EL (cell line): ENCODE data around the gene PER2.

Experiments
- DNase-seq: peaks from one replicate; pipeline ENCODE4 v3.0.0-alpha.2; 2016

Gene PER2

GRCh38 chr2:238242731-238243495 is 45.5 kb downstream of the PER2 start:
- no peak for DNase-seq

DNA sequence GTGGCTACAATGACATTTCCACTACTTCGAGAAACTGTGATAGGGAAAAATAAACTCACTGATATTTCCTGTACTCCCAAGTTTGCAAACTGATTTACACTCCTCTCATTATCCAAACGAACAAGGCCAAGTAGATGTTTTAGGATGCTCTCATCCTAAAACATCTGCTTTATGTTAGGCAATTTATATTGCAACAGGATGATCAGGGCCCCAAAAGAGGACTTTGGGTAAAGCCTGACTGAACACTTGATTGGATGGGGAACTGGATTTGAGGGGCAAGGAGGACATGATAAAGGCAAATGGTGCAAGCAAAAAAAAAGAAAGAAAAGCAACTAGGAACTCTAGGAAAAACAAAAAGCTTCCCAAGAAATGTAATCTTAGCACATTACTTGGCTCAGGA is 46.4 kb downstream of the PER2 start:
- no peak for DNase-seq

DNA sequence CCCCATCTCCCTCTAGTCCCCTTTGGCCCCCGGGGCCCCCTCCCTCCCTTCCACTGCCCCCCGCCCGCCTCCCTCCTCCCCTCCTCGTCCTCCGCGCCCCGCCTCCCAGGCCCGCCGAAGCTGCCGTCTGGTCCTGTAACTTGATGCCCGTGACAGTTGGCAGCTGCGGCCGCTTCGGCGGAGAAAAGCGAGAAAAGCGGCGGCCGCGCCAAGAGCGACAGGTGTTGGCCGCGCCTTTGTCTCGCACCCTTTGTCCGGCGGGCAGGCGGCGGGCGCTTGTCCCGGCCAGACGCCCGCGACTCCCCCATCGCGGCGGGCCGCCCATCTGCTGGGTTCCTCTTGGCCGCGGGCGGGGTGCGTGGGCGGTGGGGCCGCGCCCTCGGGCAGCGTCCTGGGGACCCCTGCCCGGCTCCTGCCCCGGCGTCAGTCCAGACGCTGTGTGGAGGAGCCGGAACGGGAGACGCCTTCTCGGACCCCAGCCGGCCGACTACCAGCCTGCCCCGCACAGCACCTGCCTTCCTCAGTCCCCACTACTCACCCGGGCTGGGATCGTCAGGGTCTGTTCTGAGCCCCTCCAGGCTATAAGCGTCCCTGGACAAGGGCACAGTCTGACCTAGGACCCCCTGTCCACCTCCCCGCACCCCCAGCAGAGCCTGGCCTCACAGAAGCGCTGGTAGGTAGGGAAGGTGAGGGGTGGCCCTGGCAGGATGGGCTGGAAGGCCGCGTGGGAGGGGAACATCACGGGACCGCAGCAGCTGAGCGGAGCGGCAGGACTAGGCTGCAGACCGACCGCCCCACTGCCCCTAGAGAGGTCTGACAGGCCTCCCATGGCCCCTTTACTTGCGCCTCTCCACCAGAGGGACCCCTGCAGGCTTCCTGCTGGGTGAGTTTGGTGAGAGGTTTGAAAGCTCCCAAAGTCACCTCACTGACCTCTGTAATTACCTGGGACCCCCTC is 47.4 kb downstream of the PER2 start:
- peak; percentile 30 for DNase-seq

DNA sequence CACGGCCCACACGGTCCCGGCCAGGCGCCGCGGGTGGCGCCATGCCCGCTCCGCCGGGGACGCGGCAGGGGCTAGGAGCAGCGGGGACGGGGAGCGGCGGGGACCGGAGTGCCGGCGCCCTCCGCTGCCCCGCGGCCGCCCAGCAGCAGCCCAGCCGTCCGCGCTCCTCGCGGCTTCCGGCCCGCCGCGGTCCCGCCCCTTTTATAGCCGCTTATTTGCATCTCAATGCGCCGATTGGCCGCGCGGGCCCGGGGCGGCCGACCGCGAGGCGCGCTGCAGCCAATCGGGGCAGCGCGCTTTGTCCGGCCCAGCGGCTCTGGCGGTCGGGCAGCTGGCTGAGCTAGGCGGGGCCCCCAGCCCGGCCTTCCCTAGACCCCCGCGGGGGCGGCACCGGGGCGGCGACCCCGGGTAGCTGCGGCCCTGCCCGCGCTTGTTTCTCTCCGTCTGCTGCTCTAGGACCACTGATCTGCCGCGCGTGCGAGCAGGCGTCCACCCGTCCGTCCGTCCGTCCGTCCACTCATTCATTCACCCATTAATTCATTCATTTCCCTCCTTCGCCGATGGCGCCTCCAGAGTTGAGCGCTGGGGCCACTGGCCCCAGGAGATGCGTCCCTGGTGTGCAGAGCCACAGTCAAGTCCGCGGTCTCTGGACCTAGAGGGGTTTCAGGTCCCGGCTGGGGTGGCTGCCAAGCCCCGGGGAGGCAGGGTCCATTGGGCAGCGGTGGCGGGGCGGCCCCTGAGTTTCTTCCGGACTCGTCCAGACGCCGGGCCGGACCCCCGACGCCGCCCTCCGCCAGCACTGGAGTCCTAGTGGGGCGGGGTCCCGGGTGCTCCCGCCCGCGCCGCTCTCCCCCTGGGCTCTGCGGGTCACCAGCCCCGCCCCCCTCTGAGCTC is 48.3 kb downstream of the PER2 start, which contains the start of gene HES6:
TSS of gene HES6 (minus strand) at position 176 of the 894 bp plus-strand sequence. CDS start at position 43, 133 bp downstream.
- DNase-seq: peak; percentile 88

- no peak for DNase-seq
These were observed 48.9 kb downstream of the PER2 start for GRCh38 chr2:238239543-238239862.

GRCh38 chr2:238238766-238239542 is 49.5 kb downstream of the PER2 start:
- no peak for DNase-seq

DNA sequence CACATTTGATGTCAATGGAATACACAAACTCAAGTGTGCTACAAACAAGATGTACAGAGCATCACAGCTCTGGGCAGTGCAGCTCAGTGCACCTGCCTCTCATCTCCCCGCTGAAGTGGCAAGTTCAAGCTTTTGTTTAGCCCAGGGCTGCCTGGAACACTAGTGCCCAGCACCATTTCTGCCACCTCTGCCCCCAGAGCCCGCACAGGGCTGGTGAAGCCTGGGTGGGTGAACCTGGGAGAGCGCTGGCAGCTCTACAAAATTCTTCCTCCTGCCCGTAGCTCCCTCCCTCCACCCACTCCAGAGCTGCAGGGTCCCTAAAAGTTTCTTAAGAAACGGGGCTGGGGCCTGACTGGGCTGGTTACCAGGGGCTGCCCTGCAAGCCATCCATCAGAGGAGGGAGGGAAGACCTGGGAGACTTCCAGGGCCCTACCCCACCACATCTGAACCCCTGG is 50.1 kb downstream of the PER2 start:
- DNase-seq: no peak

- DNase-seq: no peak
These were observed 50.8 kb downstream of the PER2 start for GRCh38 chr2:238237431-238238135.

DNA sequence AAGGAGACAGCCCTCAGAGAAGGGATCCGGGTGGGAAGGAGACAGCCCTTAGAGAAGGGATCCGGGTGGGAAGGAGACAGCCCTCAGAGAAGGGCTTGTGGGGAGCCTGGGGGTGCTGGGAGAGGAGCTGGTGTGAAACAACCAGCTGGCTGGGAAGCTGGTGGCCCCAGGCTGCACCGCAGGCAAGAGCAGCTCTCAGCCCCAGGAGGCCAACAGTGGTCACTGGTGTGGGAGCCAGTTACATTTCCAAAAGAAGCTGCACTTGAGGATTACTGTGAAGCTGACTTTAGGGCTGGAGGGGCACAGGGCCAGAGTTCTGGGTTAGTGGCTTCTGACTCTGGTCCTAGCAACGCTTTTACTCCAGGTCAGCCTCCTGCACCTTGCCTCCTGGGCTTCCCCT is 51.8 kb downstream of the PER2 start:
- no peak for DNase-seq

DNA sequence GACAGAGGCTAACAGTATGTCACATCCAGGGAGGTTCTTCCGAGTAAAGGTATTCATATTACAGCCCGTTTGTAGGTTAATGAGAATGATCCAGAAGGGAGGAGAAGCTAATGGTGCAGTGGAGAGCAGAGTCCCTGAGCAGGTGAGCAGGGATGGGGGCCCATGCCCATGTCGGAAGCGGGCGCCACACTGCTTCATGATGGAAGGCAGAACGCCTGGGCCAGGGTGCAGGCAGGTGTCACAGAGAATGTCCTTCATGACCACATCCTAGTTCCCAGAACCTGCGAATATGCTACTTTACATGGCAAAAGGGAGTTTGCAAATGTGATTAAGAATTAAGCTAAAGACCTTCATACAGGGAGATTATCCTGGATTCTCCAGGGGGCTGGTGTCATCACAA is 52.6 kb downstream of the PER2 start:
- no peak for DNase-seq

DNA sequence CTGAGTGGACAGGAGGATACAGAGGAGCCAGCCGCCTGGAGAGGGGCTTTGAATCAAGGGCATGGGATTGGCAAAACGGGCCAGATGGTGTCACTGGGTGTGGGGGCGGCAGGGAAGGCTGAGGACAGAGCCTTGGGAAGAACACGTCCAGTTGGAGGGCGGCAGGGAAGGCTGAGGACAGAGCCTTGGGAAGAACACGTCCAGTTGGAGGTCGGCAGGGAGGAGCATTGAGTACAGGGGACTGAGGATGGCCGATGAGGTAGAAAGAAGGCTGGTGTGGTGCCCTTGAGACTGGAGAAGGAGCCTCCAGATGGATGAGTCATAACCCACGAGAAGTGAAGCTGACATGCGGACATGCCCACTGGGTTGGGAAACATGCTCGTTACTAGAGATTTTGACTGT is 53.1 kb downstream of the PER2 start:
- DNase-seq: peak; percentile 29

DNA sequence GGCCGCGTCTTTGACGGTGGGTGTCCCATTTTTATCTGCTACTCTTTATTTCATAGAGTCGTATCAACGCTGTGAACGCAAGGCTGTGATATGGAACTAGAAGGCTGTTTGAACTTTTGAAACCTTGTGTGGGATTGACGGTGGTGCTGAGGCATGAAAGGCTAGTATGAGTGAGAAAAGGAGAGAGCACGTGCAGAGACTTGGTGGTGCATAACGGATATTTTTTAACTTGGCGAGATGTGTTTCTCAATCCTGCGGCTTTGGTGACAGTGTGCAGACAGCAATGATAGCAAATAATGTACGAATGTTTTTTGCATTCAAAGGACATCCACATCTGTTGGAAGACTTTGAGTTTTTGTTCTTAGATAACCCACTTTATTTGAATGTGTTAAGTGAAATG is 54.8 kb downstream of the PER2 start:
- no peak for DNase-seq

- DNase-seq: no peak
These were observed 56.6 kb downstream of the PER2 start for GRCh38 chr2:238231809-238232208.

GRCh38 chr2:238231251-238231793 is 57.1 kb downstream of the PER2 start:
- DNase-seq: peak; percentile 45

DNA sequence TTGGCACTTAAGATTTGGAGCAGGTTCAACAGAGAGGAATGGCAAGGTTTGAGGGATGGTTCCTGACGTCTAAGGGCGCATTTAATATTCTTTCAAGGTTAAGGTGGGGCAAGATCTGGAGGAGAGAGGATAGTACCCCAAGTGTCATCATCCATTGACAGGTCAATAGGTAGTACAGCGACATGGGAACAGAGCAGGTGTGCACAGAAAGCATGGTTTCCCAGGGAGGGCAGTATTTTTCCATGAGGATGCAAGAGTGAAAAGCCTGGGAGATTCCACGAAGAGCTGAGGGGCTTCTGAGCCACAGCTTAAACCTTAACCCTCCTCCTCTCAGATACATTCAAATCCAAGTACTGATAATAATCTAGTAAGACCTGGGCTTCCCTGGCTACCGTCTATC is 57.7 kb downstream of the PER2 start:
- no peak for DNase-seq

DNA sequence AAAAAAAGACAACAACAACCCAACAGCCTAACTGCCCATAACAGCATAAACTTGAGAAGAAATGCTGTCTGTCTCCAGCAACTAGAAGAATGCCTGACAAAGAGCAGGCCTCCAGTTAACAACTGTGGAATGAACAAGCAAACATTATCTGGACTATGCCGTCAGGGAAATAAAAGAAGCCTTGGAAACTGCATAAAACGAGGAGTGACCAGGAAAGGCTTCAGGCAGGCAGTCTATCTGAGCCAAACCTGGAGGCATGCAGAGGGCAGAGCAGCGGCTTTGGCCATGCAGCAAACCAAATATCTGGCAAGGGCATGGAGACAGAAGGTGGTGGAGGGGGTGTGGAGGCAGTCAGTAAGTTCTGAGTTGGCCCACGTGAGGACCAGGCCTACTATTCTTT is 59.7 kb downstream of the PER2 start:
- DNase-seq: no peak

DNA sequence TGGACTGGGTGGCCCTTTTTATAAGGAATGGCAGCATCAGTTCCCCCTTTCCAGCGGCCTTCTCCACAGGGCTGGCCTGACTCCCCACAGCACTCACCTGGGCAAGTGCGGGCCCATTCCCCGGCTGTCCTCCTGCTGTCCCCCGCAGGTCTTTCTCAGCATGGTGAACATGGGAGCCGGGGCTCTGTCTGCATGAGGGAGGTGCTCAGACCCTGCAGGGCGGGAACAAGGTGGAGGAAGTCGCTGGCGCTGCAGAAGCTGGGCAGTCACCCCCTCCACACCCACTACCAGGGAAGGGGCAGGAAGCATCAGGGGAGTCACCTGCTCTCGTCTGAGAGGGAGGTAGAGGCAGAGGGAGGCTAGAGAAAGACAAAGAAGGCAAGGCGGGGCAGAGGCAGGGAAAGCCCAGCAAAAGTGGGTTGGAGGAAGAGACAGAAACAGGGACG is 60.8 kb downstream of the PER2 start:
- no peak for DNase-seq

- DNase-seq: no peak
These were observed 61.5 kb downstream of the PER2 start for GRCh38 chr2:238226698-238227586.

DNA sequence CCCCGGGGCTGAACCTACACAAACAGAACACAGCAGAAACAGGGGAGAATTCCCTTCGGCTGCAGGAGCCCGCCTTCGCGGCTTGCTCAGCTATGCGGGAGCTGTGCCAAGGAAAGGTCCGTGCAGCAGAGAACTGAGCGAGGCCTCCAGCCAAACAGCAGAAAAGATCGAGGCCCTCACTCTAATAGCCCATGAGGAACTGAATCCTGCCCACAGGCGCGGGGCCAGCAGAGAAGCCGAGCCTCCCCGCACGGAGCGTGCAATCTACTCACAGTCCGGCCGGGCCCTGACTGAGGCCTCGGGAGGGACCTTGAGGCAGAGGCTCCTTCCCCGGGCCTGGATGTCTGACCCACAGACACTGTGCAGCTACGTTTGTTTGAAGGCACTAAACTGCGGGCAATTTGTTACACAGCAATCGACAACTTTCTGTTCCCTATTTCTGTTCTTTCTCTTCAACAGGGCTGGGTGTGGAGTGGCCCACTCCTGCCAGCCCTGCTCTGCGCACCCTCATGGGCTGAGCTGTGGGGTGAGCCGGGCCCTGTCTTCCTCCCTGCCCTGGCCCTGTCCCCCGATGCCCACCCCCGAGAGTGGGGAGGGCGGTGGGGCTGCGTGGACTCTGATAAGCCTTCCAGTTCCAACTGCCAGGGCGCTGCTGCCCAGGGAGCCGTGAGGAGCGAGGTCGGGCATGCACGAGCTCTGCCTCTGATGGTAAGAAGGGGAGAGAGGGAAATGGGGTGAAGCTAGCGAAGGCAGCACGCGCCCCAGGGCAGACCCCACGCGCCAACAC is 62.3 kb downstream of the PER2 start:
- no peak for DNase-seq
